Hepatocyte (in vitro differentiated cells): ENCODE results near the gene OMA1.

Experiments used
- EZH2 ChIP-seq: fragments of 200-600 bp; sonication (generic); IDR thresholded peaks from 2 replicates; pipeline ENCODE4 v1.6.1; 2016; ENCODE audit warnings: antibody characterized with exemption, mild to moderate bottlenecking, borderline replicate concordance
- TF ChIP-seq, protein P1 (sequence below): fragments of 200-600 bp; sonication (generic); IDR thresholded peaks from 2 replicates; pipeline ENCODE4 v1.5.1; 2016; ENCODE audit warnings: antibody characterized with exemption, mild to moderate bottlenecking; ENCODE audit not compliant: poor library complexity

DNA sequence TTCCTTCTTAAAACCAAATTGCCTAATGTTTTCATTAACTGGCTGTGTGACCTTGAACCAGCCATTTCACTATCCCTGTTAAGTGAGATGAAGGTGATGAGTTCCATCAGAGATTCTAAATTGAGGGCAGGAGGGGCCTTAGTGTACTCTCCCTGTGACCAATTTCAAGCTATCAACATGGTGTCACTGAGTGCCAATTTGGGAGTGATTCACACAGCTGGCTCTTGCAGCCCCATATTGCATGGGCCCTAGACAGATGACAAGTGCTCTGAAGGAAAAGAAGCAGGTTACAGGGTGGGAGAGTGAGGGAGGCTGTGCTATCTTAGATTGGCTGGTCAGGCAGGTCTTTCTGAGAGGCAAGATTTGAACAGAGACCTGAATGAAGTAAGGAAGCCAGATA is 43.5 kb upstream of the OMA1 start:
- TF ChIP-seq, protein P1, sequence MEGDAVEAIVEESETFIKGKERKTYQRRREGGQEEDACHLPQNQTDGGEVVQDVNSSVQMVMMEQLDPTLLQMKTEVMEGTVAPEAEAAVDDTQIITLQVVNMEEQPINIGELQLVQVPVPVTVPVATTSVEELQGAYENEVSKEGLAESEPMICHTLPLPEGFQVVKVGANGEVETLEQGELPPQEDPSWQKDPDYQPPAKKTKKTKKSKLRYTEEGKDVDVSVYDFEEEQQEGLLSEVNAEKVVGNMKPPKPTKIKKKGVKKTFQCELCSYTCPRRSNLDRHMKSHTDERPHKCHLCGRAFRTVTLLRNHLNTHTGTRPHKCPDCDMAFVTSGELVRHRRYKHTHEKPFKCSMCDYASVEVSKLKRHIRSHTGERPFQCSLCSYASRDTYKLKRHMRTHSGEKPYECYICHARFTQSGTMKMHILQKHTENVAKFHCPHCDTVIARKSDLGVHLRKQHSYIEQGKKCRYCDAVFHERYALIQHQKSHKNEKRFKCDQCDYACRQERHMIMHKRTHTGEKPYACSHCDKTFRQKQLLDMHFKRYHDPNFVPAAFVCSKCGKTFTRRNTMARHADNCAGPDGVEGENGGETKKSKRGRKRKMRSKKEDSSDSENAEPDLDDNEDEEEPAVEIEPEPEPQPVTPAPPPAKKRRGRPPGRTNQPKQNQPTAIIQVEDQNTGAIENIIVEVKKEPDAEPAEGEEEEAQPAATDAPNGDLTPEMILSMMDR = no peak
- TF ChIP-seq EZH2 = no peak
